Subcutaneous adipose tissue (tissue), 4 donors: ENCODE measurements around the gene DISC1. TPM values are rescaled to one million over a fixed set of nuclear protein-coding genes. Genes with fewer than 3 reads are reported as not detected.

ENCODE experiments used
- total RNA-seq, 4 donors: library from RNA; depleted of rRNA; stranded (reverse); fragments of >200 nt; gene quantifications; one replicate each; pipeline ENCODE4 v1.1.0, GENCODE V29; 2016
- TF ChIP-seq, protein P1 (sequence below): fragments of 450-650 bp; IDR thresholded peaks from one replicate; pipeline ENCODE4 v1.5.1; 2016; ENCODE audit warnings: low read depth, mild to moderate bottlenecking, control low read depth, antibody characterized with exemption, moderate library complexity

Gene DISC1
- total RNA-seq, 4 donors from 2014 or later, result 9.8 to 21.6 (median 19.7) TPM

DNA sequence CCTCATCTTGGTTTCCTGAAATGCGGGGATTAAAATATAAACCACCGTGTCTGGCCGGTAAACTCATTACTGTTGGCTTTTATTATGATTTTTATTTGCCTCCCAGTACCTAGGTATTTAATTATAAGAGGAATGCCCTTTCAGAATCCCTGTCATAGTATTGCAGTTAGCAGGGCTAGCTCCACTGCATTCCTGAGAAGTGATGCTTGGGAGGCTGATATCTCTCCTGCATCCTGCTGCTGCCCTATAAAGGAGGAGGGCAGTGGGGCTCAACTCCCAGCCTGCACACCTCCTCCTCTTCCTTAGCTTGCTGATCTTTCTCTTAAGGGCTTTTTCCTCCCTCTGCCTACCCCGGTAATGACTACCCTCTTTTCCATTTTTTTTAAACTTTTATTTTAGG is 19.9 kb upstream of the DISC1 start:
- TF ChIP-seq, protein P1, sequence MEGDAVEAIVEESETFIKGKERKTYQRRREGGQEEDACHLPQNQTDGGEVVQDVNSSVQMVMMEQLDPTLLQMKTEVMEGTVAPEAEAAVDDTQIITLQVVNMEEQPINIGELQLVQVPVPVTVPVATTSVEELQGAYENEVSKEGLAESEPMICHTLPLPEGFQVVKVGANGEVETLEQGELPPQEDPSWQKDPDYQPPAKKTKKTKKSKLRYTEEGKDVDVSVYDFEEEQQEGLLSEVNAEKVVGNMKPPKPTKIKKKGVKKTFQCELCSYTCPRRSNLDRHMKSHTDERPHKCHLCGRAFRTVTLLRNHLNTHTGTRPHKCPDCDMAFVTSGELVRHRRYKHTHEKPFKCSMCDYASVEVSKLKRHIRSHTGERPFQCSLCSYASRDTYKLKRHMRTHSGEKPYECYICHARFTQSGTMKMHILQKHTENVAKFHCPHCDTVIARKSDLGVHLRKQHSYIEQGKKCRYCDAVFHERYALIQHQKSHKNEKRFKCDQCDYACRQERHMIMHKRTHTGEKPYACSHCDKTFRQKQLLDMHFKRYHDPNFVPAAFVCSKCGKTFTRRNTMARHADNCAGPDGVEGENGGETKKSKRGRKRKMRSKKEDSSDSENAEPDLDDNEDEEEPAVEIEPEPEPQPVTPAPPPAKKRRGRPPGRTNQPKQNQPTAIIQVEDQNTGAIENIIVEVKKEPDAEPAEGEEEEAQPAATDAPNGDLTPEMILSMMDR, result no peak

DNA sequence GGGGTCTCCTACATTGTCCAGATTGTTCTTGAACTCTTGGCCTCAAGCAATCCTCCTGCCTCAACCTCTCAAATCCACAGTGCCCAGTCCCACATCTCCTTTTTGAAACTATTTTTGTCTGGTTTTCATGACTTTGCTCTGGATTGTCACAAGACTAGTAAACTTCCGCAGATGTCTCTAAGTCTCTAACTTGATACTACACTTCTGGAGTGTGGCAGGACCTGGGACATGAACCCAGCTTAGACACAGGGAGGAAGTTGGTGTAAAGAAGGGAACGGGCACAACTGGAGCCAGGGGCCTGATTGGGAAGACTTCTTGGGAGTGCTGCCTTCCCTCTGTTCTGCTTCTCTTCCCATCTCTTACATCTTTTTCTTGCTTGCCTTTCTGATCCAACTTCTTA is 16.2 kb upstream of the DISC1 start:
- TF ChIP-seq, protein P1, result no peak

DNA sequence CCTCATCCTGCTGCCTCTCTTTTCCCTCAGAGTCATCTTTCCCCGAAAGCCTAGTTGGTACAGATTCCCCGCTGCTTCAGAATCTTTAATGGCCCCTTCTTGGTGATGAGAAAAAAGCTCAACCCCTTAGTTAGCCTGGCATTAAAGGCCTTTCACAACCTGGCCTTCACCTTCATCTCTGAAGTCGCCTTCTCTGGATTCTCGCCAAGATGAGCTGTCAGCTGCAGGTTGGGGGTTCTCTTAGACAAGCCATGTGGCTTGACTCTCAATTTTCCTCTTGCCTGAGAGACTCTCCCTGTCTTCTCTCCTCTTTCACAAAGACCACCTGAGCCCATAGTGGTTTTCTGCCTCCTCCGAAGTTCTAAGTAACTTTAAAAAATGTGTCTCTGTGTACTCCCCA is 15.5 kb upstream of the DISC1 start:
- TF ChIP-seq, protein P1, result no peak

DNA sequence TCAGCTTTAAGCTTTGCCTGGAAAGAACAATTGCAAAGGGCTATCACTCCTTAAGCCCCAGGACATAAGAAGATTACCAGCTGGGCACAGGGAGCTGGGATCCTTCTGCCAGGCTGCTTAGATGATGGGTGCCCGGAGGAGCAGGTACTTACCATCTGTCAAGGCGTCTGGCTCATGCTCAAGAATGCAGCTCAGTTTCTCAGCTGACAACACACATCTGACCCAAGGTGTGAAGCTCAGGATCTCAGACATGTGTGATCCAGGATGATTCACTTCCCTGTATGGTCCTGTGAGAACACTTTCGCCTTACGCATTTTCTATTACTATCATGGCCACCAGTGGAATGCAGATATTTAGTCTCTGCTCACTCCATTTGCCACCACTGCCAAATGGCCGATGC is 14.7 kb upstream of the DISC1 start:
- TF ChIP-seq, protein P1, result no peak

DNA sequence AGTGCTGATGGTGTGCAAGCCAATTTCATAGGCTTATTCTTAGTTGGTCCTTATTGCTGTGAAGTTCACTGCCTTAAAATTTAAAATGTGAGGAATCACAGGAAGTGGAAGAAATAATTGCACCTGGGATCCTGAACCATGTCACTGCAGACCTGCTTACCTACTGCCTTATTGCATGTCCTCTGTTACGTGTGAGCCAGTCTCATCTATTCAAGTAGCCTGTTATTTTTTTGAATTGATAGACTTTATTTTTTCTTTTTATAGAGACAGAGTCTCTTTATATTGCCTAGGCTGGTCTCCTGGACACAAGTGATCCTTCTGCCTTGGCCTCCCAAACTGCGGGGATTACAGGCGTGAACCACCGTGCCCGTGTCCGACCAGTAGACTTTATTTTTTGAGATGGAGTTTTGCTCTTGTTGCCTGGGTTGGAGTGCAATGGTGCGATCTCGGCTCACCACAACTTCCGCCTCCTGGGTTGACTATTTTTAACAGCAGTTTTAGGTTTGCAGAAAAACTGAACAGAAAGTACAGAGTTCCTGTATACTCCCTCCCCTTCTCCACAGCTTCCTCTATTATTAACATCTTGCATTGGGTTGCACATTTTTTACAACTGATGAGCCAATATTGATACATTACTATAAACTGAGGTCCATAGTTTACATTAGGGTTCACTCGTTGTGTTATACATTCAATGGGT is 14.0 kb upstream of the DISC1 start:
- TF ChIP-seq, protein P1, result no peak

DNA sequence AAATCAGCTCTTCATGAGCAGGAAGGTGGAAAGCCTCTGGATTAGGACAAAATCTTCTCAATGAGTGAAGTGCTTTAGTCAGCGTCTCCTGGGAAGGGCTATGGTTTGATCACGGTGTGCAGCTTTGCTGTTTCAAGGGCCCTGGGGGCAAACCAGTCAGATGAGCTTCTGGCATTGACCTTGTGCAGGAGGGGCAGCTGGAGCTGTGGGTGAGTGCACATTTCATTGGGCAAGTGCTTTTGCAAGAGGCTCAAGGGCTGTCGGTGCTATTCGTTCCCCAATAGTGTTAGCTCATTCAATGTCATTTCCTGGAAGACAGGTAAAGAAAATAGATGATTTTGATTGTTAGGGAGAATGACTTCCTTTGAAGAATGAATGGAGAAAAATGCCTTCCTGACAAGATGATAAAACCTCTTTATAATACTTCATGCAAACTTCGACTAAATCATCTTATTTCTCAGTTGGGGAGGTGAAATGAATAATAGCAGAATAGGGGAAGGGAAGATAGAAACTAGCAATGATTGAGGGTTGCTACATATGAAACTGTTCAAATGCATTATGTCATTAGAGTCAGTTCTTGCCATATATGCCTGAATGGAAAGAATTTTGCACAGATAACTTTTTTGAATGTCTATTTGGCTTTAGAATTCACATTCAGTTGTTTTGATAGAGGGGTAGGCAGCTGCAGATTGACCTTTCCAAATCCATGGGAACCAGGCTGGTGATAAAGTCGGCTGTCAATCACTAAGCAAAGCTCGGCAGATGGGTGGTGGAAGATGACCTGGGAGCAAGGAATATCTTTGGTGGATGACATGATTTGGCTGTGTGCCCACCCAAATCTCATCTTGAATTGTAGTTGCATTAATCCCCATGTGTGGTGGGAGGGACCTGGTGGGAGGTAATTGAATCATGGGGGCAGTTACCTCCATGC is 12.9 kb upstream of the DISC1 start:
- TF ChIP-seq, protein P1, result no peak

DNA sequence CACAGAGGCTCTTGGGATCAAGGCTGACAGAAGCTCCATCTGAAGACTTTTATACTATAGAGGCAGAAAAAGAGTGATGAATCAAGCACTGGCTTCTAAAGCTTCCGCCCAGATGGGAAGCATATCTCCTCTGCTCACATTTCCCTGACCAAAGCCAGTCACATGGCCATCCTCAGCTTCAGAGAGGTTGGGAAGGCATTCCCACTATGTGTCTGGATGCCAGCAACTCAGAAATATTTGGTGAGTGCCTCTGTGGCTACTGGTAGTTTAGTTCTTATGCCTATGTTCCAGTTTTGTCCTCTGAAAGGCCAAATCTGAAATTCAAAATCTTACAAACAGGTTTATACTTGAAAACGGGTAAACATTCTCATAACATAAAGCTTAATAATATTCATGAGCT is 9.9 kb upstream of the DISC1 start:
- TF ChIP-seq, protein P1, result no peak
